ENCODE data around the gene CARMIL1. TPM values are rescaled to one million over a fixed set of nuclear protein-coding genes. Genes with fewer than 3 reads are reported as not detected.

Gene CARMIL1
- total RNA-seq, 3 donors from 2014 or later: 1.2 to 1.9 (median 1.2) TPM

DNA sequence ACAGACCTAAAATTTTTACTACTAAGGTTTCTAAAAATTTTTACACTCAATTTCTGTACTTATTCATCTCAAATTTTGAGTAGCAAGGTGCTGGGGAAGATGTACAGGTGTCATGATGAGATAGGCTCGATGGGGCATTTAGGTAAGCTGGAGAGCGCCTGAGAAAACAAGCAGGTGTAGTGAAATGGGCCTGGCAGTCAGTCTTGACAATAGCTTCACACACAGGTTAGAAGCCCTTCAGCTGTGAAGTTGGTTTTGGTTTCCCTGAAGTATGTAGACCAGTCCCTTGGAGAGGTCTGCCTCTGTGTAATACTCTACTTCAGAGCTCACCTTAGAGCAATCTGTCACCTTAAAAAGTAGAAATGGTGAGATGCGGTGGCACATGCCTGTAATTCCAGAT is 228.9 kb downstream of the CARMIL1 start:
- Mint-ChIP-seq H3K4me3 (no peak overlapping the region), H3K9me3 (no peaks in the 10 kb centered on the region), H3K4me1 (ENCODE audit: low read depth) (no peaks in the 10 kb centered on the region), H3K36me3 (ENCODE audit: insufficient read depth) (peaks cover 4% of the 10 kb centered on the region), H3K27me3 (ENCODE audit: low read depth) (no peaks in the 10 kb centered on the region)
- DNase-seq (no peak), ATAC-seq (no peak)

DNA sequence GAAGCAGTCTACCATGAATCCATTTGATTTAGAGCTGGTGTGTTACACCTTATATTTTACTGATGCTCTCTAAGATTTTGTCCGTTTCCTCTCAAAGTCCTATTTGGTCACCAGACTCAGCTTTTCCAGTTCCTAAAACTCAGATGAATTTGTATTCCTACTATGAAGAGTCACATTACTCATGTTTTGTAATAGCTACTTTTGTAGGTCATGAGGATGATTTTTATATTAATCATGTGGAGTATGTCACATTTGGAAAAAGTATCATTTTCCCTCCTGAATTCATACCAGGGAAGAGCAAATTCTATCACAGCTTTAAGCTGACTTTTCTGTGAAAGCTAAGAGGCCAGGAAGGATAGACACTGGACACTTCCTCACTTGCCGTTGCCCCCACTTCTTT is 232.2 kb downstream of the CARMIL1 start:
- H3K4me1 Mint-ChIP-seq (ENCODE audit: low read depth): no peaks in the 10 kb centered on the region
- peaks cover 3% of the 10 kb centered on the region for H3K36me3 Mint-ChIP-seq (ENCODE audit: insufficient read depth)
- no peaks in the 10 kb centered on the region for H3K27me3 Mint-ChIP-seq (ENCODE audit: low read depth)
- DNase-seq (no peak), ATAC-seq (no peak)
- H3K4me3 Mint-ChIP-seq: no peak overlapping the region
- no peaks in the 10 kb centered on the region for H3K9me3 Mint-ChIP-seq

DNA sequence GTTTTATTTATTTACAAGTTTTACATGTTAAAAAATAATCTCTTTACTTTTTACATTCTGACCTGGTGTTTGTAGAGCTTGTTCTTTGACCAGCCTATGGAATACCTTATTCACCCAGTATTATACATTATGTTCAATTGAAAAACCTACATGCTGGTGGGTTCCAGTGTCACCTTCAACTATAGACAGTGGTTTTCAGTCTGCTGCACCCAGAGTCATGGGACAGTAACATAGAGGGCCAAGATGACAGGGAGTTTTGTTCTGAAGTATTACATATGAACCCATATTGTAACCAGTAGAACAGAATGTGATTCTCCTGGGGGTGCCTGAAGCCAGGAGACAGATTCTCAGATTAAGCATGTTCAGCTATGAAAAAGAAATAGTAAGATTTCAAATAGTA is 233.4 kb downstream of the CARMIL1 start:
- Mint-ChIP-seq H3K27me3 (ENCODE audit: low read depth) (no peaks in the 10 kb centered on the region), H3K9me3 (no peaks in the 10 kb centered on the region), H3K4me1 (ENCODE audit: low read depth) (no peaks in the 10 kb centered on the region), H3K36me3 (ENCODE audit: insufficient read depth) (peaks cover 10% of the 10 kb centered on the region), H3K4me3 (no peak overlapping the region)
- DNase-seq: no peak
- no peak for ATAC-seq

DNA sequence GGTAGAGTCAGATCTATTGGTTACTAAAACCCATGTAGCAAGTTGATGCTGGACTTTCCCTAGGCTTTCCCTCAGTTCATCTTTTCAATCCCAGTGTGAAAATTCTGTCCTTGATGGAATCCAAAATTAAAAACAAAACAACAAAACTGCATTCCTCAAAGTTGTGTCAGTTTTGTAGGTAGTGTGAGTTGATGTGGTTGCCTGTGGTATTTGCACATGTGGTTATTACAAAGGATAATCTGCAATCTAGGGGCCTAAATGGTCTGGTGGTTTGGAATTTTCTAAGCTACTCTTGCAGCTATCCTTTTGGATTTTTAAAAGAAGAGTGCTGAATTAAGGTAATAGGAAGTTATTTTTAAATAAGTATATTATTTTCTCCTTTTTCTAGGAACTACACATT is 240.7 kb downstream of the CARMIL1 start:
- DNase-seq (no peak), ATAC-seq (no peak)
- Mint-ChIP-seq H3K27me3 (ENCODE audit: low read depth) (no peaks in the 10 kb centered on the region), H3K4me1 (ENCODE audit: low read depth) (no peaks in the 10 kb centered on the region), H3K4me3 (no peak overlapping the region), H3K36me3 (ENCODE audit: insufficient read depth) (peaks cover 23% of the 10 kb centered on the region), H3K9me3 (no peaks in the 10 kb centered on the region)

DNA sequence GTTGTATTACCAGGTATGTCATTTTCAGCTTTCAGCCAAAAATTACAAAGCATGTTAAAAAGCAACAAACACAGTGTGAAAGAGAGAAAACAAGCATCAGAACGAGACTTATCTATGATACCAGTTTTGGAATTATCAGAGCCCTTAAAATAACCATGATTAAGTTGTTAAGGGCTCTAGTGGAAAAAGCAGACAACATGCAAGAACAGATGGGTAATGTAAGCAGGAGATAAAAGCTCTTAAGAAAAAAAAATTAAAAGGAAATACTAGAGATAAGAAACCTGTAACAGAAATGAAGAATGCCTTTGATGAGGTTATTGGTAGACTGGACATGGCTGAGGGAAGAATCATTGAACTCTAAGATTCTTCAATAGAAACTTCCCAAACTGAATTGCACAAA is 245.4 kb downstream of the CARMIL1 start:
- Mint-ChIP-seq H3K36me3 (ENCODE audit: insufficient read depth) (peaks cover 23% of the 10 kb centered on the region), H3K4me3 (no peak overlapping the region), H3K27me3 (ENCODE audit: low read depth) (no peaks in the 10 kb centered on the region), H3K9me3 (no peaks in the 10 kb centered on the region), H3K4me1 (ENCODE audit: low read depth) (no peaks in the 10 kb centered on the region)
- no peak for ATAC-seq
- DNase-seq: no peak

DNA sequence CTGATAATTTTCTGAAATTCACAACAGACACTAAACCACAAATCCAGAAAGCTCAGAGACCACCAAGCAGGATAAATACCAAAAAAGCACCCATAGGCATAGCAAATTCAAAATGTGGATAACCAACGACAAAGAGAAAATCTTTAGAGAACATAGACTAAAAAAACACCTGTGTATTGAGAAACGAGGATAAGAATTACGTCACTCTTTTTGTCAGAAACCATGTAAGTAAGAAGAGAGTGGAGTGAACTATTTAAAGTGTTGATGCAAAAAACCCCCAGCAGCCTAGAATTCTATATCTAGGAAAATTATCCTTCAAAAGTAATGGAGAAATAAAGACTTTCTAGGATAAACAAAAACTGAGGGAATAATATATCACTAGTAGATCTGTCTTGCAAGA is 245.9 kb downstream of the CARMIL1 start:
- no peaks in the 10 kb centered on the region for H3K4me1 Mint-ChIP-seq (ENCODE audit: low read depth)
- H3K36me3 Mint-ChIP-seq (ENCODE audit: insufficient read depth): peaks cover 24% of the 10 kb centered on the region
- DNase-seq (no peak), ATAC-seq (no peak)
- no peak overlapping the region for H3K4me3 Mint-ChIP-seq
- no peaks in the 10 kb centered on the region for H3K9me3 Mint-ChIP-seq
- no peaks in the 10 kb centered on the region for H3K27me3 Mint-ChIP-seq (ENCODE audit: low read depth)

DNA sequence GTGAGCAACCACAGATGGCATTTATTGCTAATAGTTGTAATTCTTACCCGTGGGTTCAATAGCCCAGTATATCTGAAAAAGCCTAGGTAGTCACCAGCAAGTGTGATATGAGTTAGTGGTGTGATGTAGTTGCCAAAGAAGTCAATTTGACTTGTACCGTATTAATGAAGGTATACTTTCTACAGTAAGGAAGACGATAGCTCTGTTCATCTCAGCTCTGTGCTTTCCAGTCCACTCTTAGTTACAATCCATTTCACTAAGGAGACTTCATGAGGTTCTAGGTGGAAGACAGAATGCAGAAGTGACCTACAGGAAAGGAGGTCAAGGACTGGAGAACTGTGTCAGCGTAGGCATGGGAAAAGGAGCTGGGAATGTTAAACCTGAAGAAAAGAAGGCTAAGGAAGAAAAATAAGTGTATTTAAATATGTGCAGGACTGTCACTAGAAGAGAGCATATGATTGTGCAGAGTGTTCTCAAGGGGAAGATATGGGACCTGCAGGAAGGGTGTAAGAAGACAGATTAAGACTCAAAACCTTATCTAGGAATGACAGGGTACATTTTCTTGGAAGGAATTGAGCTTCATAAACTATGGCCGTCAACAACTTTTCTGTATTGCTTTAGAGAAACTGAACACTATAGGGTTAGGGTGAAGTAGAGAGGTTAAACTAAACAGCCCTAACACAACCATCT is 255.9 kb downstream of the CARMIL1 start:
- Mint-ChIP-seq H3K4me1 (ENCODE audit: low read depth) (no peaks in the 10 kb centered on the region), H3K27me3 (ENCODE audit: low read depth) (no peaks in the 10 kb centered on the region), H3K36me3 (ENCODE audit: insufficient read depth) (peaks cover 28% of the 10 kb centered on the region), H3K4me3 (no peak overlapping the region), H3K9me3 (no peaks in the 10 kb centered on the region)
- DNase-seq (no peak), ATAC-seq (no peak)

DNA sequence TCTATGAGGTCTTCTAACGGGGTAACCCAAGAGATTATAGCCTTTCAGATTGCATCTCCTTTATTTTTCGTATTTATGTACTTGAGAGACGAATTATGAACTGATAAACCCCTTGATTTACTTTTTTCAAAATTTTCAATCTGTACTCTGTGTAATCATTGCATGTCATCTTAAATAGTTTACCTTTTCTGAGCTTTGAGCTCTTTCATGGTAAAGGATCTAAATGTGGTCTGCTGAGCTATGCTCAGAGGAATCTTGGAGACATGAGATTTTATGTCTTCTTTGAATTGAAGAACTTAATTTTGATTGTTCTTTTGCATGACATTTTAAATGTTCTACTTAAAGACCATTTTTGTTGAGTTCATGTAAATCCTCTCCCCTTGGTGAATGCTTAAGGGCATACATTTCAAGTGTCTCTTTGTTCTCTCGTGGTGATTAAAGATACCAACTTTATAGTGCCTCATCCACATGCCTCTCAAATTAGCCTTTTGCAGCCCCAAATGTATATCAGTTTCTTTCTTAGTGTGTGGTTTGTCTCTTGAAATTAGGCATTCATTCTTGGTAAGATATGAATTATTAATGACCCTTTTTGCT is 256.6 kb downstream of the CARMIL1 start:
- Mint-ChIP-seq H3K4me1 (ENCODE audit: low read depth) (no peaks in the 10 kb centered on the region), H3K27me3 (ENCODE audit: low read depth) (no peaks in the 10 kb centered on the region), H3K9me3 (no peaks in the 10 kb centered on the region), H3K4me3 (no peak overlapping the region), H3K36me3 (ENCODE audit: insufficient read depth) (peaks cover 34% of the 10 kb centered on the region)
- ATAC-seq (no peak), DNase-seq (no peak)

DNA sequence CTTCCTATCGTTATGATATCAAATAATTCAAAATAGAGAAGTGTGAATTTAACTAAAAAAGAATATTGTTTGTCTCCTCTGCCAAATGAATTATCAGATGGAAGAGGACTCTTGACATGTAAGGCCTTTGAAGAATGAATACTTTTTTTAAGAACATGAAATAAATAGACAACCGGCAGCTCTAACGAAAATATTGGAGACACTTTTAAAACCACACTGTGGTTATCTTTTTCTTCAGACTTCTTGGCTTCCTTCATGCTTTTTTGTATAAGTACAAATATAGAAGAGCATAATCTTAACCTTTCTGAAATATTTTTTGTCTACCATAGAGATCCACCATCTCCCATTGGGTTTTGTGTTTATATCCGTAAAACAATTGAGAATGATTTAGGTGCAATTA is 257.6 kb downstream of the CARMIL1 start:
- DNase-seq (no peak), ATAC-seq (no peak)
- Mint-ChIP-seq H3K36me3 (ENCODE audit: insufficient read depth) (peaks cover 37% of the 10 kb centered on the region), H3K9me3 (no peaks in the 10 kb centered on the region), H3K27me3 (ENCODE audit: low read depth) (no peaks in the 10 kb centered on the region), H3K4me3 (no peak overlapping the region), H3K4me1 (ENCODE audit: low read depth) (no peaks in the 10 kb centered on the region)

DNA sequence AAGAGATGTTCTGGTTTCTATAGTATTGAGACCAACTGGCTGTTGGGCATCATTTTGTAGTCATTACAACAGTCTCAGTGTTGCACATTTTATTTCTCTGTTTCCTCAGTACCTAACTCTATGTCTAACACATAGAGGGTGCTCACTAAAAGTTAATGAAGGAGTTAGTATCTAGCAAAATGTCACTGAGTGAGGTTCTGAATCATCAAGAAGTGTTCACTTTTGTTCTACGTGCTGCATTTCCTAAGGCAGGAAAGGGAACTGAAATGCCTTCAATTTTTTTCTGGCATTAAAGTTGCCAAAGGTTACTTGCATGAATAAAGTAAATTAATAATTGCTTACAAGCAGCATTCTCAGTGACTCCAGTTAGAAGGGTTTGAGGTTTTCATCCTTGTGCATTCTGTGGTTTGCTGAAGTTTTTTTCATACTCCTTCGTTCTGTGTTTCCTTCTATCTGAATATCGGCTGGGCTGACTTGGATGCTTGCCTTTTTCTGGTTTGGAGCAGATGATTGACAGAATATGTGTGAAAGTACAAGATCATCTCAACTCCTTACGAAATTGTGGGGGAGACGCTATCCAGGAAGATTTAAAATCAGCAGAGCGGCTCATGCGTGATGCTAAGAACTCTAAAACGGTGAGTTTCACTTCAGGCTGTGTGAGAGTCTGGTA is 258.3 kb downstream of the CARMIL1 start:
- Mint-ChIP-seq H3K4me3 (no peak overlapping the region), H3K36me3 (ENCODE audit: insufficient read depth) (peaks cover 41% of the 10 kb centered on the region), H3K27me3 (ENCODE audit: low read depth) (no peaks in the 10 kb centered on the region), H3K9me3 (no peaks in the 10 kb centered on the region), H3K4me1 (ENCODE audit: low read depth) (no peaks in the 10 kb centered on the region)
- DNase-seq (no peak), ATAC-seq (no peak)

DNA sequence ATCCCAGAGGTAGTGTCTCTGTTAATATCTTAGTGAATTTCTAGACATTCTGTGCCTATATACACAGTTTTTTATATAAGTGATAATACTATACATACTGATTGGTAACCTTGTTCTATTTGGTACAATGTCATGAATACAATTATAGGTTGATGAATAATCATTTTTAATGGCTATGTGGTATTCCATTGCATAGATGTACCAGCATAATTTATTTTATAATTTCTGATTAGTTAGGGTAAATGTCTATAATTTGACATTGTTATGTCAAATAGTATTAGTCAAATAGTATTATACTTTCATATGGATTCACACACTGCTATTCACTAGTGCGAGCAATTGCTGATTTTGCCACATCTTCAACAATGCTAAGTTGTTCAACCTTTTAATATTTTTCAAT is 262.1 kb downstream of the CARMIL1 start:
- no peaks in the 10 kb centered on the region for H3K9me3 Mint-ChIP-seq
- ATAC-seq (no peak), DNase-seq (no peak)
- no peaks in the 10 kb centered on the region for H3K4me1 Mint-ChIP-seq (ENCODE audit: low read depth)
- H3K36me3 Mint-ChIP-seq (ENCODE audit: insufficient read depth): peaks cover 33% of the 10 kb centered on the region
- no peaks in the 10 kb centered on the region for H3K27me3 Mint-ChIP-seq (ENCODE audit: low read depth)
- H3K4me3 Mint-ChIP-seq: no peak overlapping the region

DNA sequence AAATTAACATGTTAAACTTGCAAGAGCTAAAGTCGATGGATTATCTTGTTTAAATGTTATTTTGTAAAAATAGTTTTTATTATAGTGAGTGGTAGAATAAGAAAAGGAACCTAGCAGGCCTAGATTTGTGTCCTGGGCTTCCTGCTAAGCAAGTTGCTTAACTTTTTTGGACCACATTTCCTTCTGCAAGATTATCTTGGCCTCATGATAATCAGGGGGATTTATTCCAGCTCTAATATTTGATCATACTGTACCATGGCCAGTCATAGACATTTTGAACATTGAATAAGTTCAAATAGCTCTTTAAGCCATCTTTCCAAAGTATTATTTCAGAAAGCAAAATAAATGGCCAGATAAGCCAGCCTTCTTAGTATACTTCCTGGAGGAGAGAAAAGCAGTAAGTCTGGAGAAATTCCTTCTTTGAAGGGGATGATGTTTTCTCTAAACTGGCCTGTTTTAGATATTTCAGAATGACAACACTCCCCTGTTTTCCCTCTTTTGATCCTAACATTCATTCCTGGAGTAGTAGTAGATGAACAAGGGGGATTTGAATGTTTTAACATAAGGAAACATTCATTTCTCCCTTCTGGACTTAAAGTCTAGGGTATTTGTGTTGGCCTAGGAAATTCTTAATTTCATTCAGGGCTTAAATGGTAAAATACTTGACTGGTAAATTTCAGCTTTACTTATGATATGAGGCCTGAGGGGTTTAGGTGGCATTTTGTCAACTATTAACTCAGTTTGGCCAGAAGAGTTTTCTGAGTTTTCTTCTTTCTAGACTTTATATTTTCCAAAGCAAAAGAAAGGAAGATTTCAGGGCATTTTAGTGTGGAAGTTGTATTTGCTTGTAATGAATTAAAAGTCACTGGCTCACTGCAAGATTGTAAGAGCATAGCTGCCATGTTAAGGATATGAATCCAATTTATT is 264.1 kb downstream of the CARMIL1 start:
- peaks cover 25% of the 10 kb centered on the region for H3K36me3 Mint-ChIP-seq (ENCODE audit: insufficient read depth)
- ATAC-seq: no peak
- H3K4me3 Mint-ChIP-seq: no peak overlapping the region
- H3K4me1 Mint-ChIP-seq (ENCODE audit: low read depth): no peaks in the 10 kb centered on the region
- H3K9me3 Mint-ChIP-seq: no peaks in the 10 kb centered on the region
- no peaks in the 10 kb centered on the region for H3K27me3 Mint-ChIP-seq (ENCODE audit: low read depth)
- no peak for DNase-seq

DNA sequence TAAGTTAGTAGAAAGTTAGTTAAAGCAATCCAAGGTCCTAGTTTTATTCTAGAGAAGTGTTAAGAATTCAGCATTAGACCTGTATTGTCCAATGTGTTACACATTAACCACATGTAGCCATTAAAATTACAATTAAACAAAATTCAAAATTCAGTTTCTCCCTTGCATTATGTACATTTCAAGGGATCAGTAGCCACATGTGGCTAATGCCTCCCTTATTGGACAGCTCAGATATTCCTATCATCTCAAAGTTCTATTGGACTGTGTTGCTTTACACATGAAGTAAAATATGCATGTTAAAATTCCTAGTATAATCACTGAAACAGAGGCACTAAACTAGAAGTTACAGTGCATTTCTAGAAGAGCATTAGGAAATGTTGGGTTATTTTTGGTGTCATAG is 265.7 kb downstream of the CARMIL1 start:
- Mint-ChIP-seq H3K27me3 (ENCODE audit: low read depth) (no peaks in the 10 kb centered on the region), H3K9me3 (no peaks in the 10 kb centered on the region), H3K4me3 (no peak overlapping the region), H3K36me3 (ENCODE audit: insufficient read depth) (peaks cover 16% of the 10 kb centered on the region), H3K4me1 (ENCODE audit: low read depth) (no peaks in the 10 kb centered on the region)
- no peak for ATAC-seq
- no peak for DNase-seq

DNA sequence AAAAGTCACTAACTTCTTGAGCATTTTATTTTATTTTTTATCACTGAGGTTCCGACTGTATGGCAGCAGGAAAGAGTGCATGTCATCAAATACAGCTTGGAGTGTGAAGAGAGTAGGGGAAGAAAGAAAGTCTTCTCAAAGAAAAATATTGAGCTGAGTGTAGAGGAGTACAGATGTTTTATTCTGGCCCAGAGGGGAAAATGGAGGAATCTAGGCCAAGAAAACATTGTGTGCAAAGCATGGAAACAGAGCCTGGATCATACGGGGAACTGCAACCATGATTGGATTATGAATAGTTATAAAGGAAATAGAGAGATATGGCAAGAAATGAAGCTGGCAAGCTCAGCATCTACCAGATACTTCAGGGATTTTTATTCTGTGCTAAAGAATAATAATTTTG is 268.6 kb downstream of the CARMIL1 start:
- H3K9me3 Mint-ChIP-seq: no peaks in the 10 kb centered on the region
- no peaks in the 10 kb centered on the region for H3K36me3 Mint-ChIP-seq (ENCODE audit: insufficient read depth)
- no peak overlapping the region for H3K4me3 Mint-ChIP-seq
- DNase-seq (no peak), ATAC-seq (no peak)
- H3K4me1 Mint-ChIP-seq (ENCODE audit: low read depth): no peaks in the 10 kb centered on the region
- H3K27me3 Mint-ChIP-seq (ENCODE audit: low read depth): no peaks in the 10 kb centered on the region
